Liver (tissue), 9 donors: ENCODE results near the gene NTNG2. TPM values are rescaled to one million over a fixed set of nuclear protein-coding genes. Genes with fewer than 3 reads are reported as not detected.

Experiments used
- DNase-seq: peaks from one replicate; pipeline ENCODE4 v3.0.0-alpha.2; 2017; ENCODE audit warnings: low spot score
- H3K27ac ChIP-seq, 2 donors: one replicate each; pipeline ENCODE4 v1.7.0; 2013; ENCODE audit warnings: inconsistent platforms in 2 of 2, low read length in 2 of 2, control low read depth in 1 of 2, low read depth in 1 of 2, mild to moderate bottlenecking in 1 of 2
- H3K27me3 ChIP-seq, 4 donors: one replicate each; pipeline versions ENCODE4 v1.6.1 to v1.7.0; 2013; ENCODE audit warnings: low read length in 3 of 4, inconsistent platforms in 1 of 4, mild to moderate bottlenecking in 1 of 4, moderate library complexity in 1 of 4; ENCODE audit not compliant: control insufficient read depth in 4 of 4, insufficient read depth in 4 of 4
- H3K36me3 ChIP-seq, 4 donors: one replicate each; pipeline versions ENCODE4 v1.6.1 to v1.7.0; 2013; ENCODE audit warnings: low read length in 3 of 4, mild to moderate bottlenecking in 3 of 4, low read depth in 1 of 4, moderate library complexity in 1 of 4; ENCODE audit not compliant: control insufficient read depth in 4 of 4, insufficient read depth in 3 of 4
- H3K4me1 ChIP-seq, 4 donors: one replicate each; pipeline versions ENCODE4 v1.6.1 to v1.7.0; 2013; ENCODE audit warnings: low read length in 3 of 4, mild to moderate bottlenecking in 3 of 4, moderate library complexity in 1 of 4; ENCODE audit not compliant: control insufficient read depth in 4 of 4, insufficient read depth in 4 of 4
- H3K4me3 ChIP-seq, 3 donors: one replicate each; pipeline versions ENCODE4 v1.6.1 to v1.7.0; 2013; ENCODE audit warnings: low read length in 3 of 3, control low read depth in 1 of 3, low read depth in 1 of 3, mild to moderate bottlenecking in 1 of 3
- H3K9ac ChIP-seq, 2 donors: one replicate each; pipeline ENCODE4 v1.7.0; 2013; ENCODE audit warnings: low read length in 2 of 2, mild to moderate bottlenecking in 2 of 2, moderate library complexity in 2 of 2, control low read depth in 1 of 2, low read depth in 1 of 2
- H3K9me3 ChIP-seq, 4 donors: one replicate each; pipeline versions ENCODE4 v1.6.1 to v1.7.0; 2013; ENCODE audit warnings: low read length in 3 of 4; ENCODE audit not compliant: control insufficient read depth in 4 of 4
- CTCF ChIP-seq: fragments of 150-350 bp; IDR thresholded peaks from 2 replicates; pipeline ENCODE4 v1.5.1; 2017; ENCODE audit warnings: improper control_type of control experiment, low read depth, low read length; ENCODE audit not compliant: missing input control
- EGR1 ChIP-seq, 2 donors: IDR thresholded peaks; 2 replicates each; pipeline ENCODE4 v1.6.1; 2016 to 2018; ENCODE audit warnings: antibody characterized with exemption in 2 of 2, low read depth in 2 of 2
- NR2F2 ChIP-seq: IDR thresholded peaks from 2 replicates; pipeline ENCODE4 v1.6.1; 2016; ENCODE audit warnings: antibody characterized with exemption
- REST ChIP-seq: IDR thresholded peaks from 2 replicates; pipeline ENCODE4 v1.6.1; 2016; ENCODE audit warnings: antibody characterized with exemption, mild to moderate bottlenecking
- TAF1 ChIP-seq: conservative IDR thresholded peaks from 2 replicates; pipeline ENCODE4 v1.6.1; 2016; ENCODE audit warnings: antibody characterized with exemption, mild to moderate bottlenecking
- YY1 ChIP-seq: IDR thresholded peaks from 2 replicates; pipeline ENCODE4 v1.6.1; 2016; ENCODE audit warnings: antibody characterized with exemption, mild to moderate bottlenecking
- ZBTB33 ChIP-seq: IDR thresholded peaks from 2 replicates; pipeline ENCODE4 v1.6.1; 2016; ENCODE audit warnings: antibody characterized with exemption
- WGBS: extraction: QIAGEN DNeasy Blood & Tissue Kit; methylation state at CpG from one replicate; pipeline ENCODE4 v1.1.7; 2013; 5-methylcytosine and 5-hydroxymethylcytosine counted together
- polyA plus RNA-seq, 2 donors: library from polyadenylated mRNA; stranded (reverse) in 1 of 2; unstranded in 1 of 2; fragments of 200-250 nt in 1 of 2; fragments of >200 nt in 1 of 2; fragmentation: Nextera tagmentation in 1 of 2; extraction: Ambion mirVana in 1 of 2; gene quantifications; one replicate each; pipeline versions ENCODE4 v1.2.1 to v1.2.3, GENCODE V29; 2013 to 2015
- total RNA-seq, 2 donors: library from RNA; depleted of rRNA; stranded (reverse); fragments of >200 nt; gene quantifications; one replicate each; pipeline ENCODE4 v1.2.3, GENCODE V29; 2014
- donor health status: healthy.
- donor health status: healthy.
- donor health status: healthy.
- donor health status: healthy.
- donor health status: healthy.

NTNG2 gene
- total and polyA plus RNA-seq, 4 donors, result 0.12 to 0.42 (median 0.28) TPM; not detected in 1

- TF ChIP-seq CTCF (no peak), ZBTB33 (no peak), EGR1 (IDR thresholded peaks at IDR 0.05; ENCODE audit: low read depth in 2 of 2) (no peak), TAF1 (no peak)
Observed at GRCh38 chr9:132226571-132227430, 64.9 kb downstream of the NTNG2 start (continued).

- no peak for DNase-seq
- 60% methylated on average over 12 of the region's 12 CpGs for WGBS
- Histone ChIP-seq H3K27me3 (peaks cover 0 to 6% (median 1%) of the 10 kb centered on the region in 4 donors), H3K27ac (no peak overlapping the region), H3K36me3 (no peaks in the 10 kb centered on the region), H3K4me3 (no peak overlapping the region), H3K4me1 (no peaks in the 10 kb centered on the region), H3K9me3 (no peaks in the 10 kb centered on the region), H3K9ac (no peak overlapping the region)
- TF ChIP-seq NR2F2, result no peak
Observed at GRCh38 chr9:132228062-132228461, 66.2 kb downstream of the NTNG2 start.

GRCh38 chr9:132230605-132231004 is 68.7 kb downstream of the NTNG2 start:
- Histone ChIP-seq H3K27me3 (peaks cover 0 to 6% (median 1%) of the 10 kb centered on the region in 4 donors), H3K9ac (no peak overlapping the region), H3K4me3 (no peak overlapping the region), H3K9me3 (no peaks in the 10 kb centered on the region), H3K4me1 (no peaks in the 10 kb centered on the region), H3K27ac (no peak overlapping the region), H3K36me3 (no peaks in the 10 kb centered on the region)
- no peak for DNase-seq
- TF ChIP-seq REST (no peak), YY1 (no peak)
- 76% methylated on average over 4 of the region's 4 CpGs for WGBS
